ENCODE results near the gene C1QTNF9B. TPM values are rescaled to one million over a fixed set of nuclear protein-coding genes. Genes with fewer than 3 reads are reported as not detected.
"Not testable (repeated sequence)": the region's sequence is repeated elsewhere in the genome, so short reads cannot be mapped to it uniquely, and the experiment has no call there.

Gene C1QTNF9B
- total and polyA plus RNA-seq, 2 of the 8 experiments (the other 6 are each of a cell fraction or from before 2014, with no cell fraction given) = 0.11 TPM; not detected in 1

DNA sequence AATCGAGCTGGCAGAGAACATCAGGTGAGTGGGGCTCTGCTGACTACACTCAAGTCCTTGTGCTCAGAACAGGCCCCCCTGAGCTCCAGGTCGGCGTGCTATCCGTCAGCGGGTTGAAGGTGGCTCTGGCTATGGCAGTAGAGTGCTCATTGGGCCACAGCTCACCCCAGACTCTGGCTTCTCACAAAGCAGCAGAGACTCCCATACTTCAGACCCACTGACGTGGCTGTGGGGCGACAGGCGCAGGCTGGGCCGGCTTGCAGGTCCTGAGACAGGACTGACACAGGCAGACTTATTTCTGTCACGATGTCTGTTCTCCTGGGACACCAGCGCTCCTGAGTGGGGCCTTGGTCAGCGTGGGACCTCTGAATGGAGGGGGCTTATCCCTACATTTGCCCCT, 2.6 kb downstream of the C1QTNF9B start:
- H3K9me3 ChIP-seq (ENCODE audit: insufficient read depth in 2 of 2, low read depth in 1 of 2, low read length in 1 of 2); H3K4ac ChIP-seq (replicated peaks; ENCODE audit: insufficient read length, low read depth, low read length); H3K4me1 ChIP-seq (replicated peaks in 1 of 4; ENCODE audit: control insufficient read depth in 3 of 4, insufficient read depth in 4 of 4, low read length in 3 of 4); POLR2A ChIA-PET (ENCODE audit: partially characterized antibody); H2BK120ac ChIP-seq (replicated peaks; ENCODE audit: low read depth, low read length); H3K4me2 ChIP-seq (ENCODE audit: insufficient read depth in 1 of 2, low read depth in 2 of 2, low read length in 2 of 2); H2AFZ ChIP-seq (ENCODE audit: low read length); FAIRE-seq; H2BK5ac ChIP-seq (ENCODE audit: low read depth, low read length); H4K8ac ChIP-seq (ENCODE audit: extremely low read depth, insufficient read depth, low read length); H2AK5ac ChIP-seq (ENCODE audit: low read depth, low read length); H3K23ac ChIP-seq (ENCODE audit: insufficient read length); H2BK20ac ChIP-seq (ENCODE audit: low read length); H4K5ac ChIP-seq (ENCODE audit: insufficient read length, low read depth, low read length); H3K4me3 ChIP-seq (ENCODE audit: extremely low read depth in 1 of 4, insufficient read depth in 2 of 4, low read depth in 3 of 4, low read length in 4 of 4); DNase-seq (ENCODE audit: low read depth in 1 of 2, low spot score in 2 of 2); H3K79me1 ChIP-seq (ENCODE audit: low read depth, low read length); H3K14ac ChIP-seq (ENCODE audit: insufficient read length); H2BK12ac ChIP-seq (ENCODE audit: low read depth, low read length); H3K9ac ChIP-seq (replicated peaks in 1 of 4; ENCODE audit: extremely low read depth in 1 of 4, low read depth in 3 of 4, low read length in 3 of 4); H2BK15ac ChIP-seq (ENCODE audit: low read length); H3K36me3 ChIP-seq (ENCODE audit: control insufficient read depth in 2 of 4, insufficient read depth in 4 of 4, low read length in 3 of 4); H3K27me3 ChIP-seq (replicated peaks in 1 of 4; ENCODE audit: control insufficient read depth in 3 of 4, extremely low read depth in 1 of 4, insufficient read depth in 3 of 4, low read length in 3 of 4); H3K23me2 ChIP-seq (ENCODE audit: low read depth, low read length); H3K56ac ChIP-seq (replicated peaks; ENCODE audit: insufficient read length, low read depth, low read length); H3K27ac ChIP-seq (ENCODE audit: low read depth, low read length); CTCF ChIA-PET (ENCODE audit: partially characterized antibody); H3K79me2 ChIP-seq (ENCODE audit: control insufficient read depth in 1 of 2, insufficient read depth in 2 of 2, low read length in 2 of 2); H4K91ac ChIP-seq (replicated peaks; ENCODE audit: insufficient read length, low read length); H4K20me1 ChIP-seq (replicated peaks in 1 of 2; ENCODE audit: control insufficient read depth in 1 of 2, insufficient read depth in 2 of 2, low read length in 2 of 2); H3K18ac ChIP-seq (ENCODE audit: extremely low read depth, low read length): not testable (repeated sequence)
- WGBS, 2 experiments (ENCODE audit: extremely low coverage in 1 of 2, insufficient coverage in 1 of 2, insufficient read length in 1 of 2, insufficient replicate concordance in 2 of 2, low coverage in 1 of 2, low lambda C conversion rate in 2 of 2, missing lambda C conversion rate in 1 of 2) = 78% methylated on average over 11 of the region's 12 CpGs; no CpG with 5 or more reads in 1 of the 2 experiments

- H3K23me2 ChIP-seq (ENCODE audit: low read depth, low read length); H3K27ac ChIP-seq (ENCODE audit: low read depth, low read length); H3K27me3 ChIP-seq (replicated peaks in 1 of 4; ENCODE audit: control insufficient read depth in 3 of 4, extremely low read depth in 1 of 4, insufficient read depth in 3 of 4, low read length in 3 of 4); CTCF ChIA-PET (ENCODE audit: partially characterized antibody); H3K79me1 ChIP-seq (ENCODE audit: low read depth, low read length); H3K14ac ChIP-seq (ENCODE audit: insufficient read length); H2BK5ac ChIP-seq (ENCODE audit: low read depth, low read length); H3K4me3 ChIP-seq (ENCODE audit: extremely low read depth in 1 of 4, insufficient read depth in 2 of 4, low read depth in 3 of 4, low read length in 4 of 4); H2BK20ac ChIP-seq (ENCODE audit: low read length); DNase-seq (ENCODE audit: low read depth in 1 of 2, low spot score in 2 of 2); H3K9ac ChIP-seq (replicated peaks in 1 of 4; ENCODE audit: extremely low read depth in 1 of 4, low read depth in 3 of 4, low read length in 3 of 4); H4K20me1 ChIP-seq (replicated peaks in 1 of 2; ENCODE audit: control insufficient read depth in 1 of 2, insufficient read depth in 2 of 2, low read length in 2 of 2); H2BK12ac ChIP-seq (ENCODE audit: low read depth, low read length); H4K5ac ChIP-seq (ENCODE audit: insufficient read length, low read depth, low read length); H3K79me2 ChIP-seq (ENCODE audit: control insufficient read depth in 1 of 2, insufficient read depth in 2 of 2, low read length in 2 of 2); H2BK120ac ChIP-seq (replicated peaks; ENCODE audit: low read depth, low read length); H3K56ac ChIP-seq (replicated peaks; ENCODE audit: insufficient read length, low read depth, low read length); H3K18ac ChIP-seq (ENCODE audit: extremely low read depth, low read length); H3K36me3 ChIP-seq (ENCODE audit: control insufficient read depth in 2 of 4, insufficient read depth in 4 of 4, low read length in 3 of 4); H2AFZ ChIP-seq (ENCODE audit: low read length); H3K23ac ChIP-seq (ENCODE audit: insufficient read length); H4K91ac ChIP-seq (replicated peaks; ENCODE audit: insufficient read length, low read length); POLR2A ChIA-PET (ENCODE audit: partially characterized antibody); H3K4ac ChIP-seq (replicated peaks; ENCODE audit: insufficient read length, low read depth, low read length); FAIRE-seq; H4K8ac ChIP-seq (ENCODE audit: extremely low read depth, insufficient read depth, low read length); H2BK15ac ChIP-seq (ENCODE audit: low read length); H3K4me1 ChIP-seq (replicated peaks in 1 of 4; ENCODE audit: control insufficient read depth in 3 of 4, insufficient read depth in 4 of 4, low read length in 3 of 4); H2AK5ac ChIP-seq (ENCODE audit: low read depth, low read length); H3K4me2 ChIP-seq (ENCODE audit: insufficient read depth in 1 of 2, low read depth in 2 of 2, low read length in 2 of 2); H3K9me3 ChIP-seq (ENCODE audit: insufficient read depth in 2 of 2, low read depth in 1 of 2, low read length in 1 of 2): not testable (repeated sequence)
- WGBS, 2 experiments (ENCODE audit: extremely low coverage in 1 of 2, insufficient coverage in 1 of 2, insufficient read length in 1 of 2, insufficient replicate concordance in 2 of 2, low coverage in 1 of 2, low lambda C conversion rate in 2 of 2, missing lambda C conversion rate in 1 of 2) = 80% methylated on average over 1 of the region's 4 CpGs; no CpG with 5 or more reads in 1 of the 2 experiments
Measured at GRCh38 chr13:23893791-23894190, 3.5 kb downstream of the C1QTNF9B start.
